HCT116 (cell line): ENCODE results near the gene FAM135A. TPM values are rescaled to one million over a fixed set of nuclear protein-coding genes. Genes with fewer than 3 reads are reported as not detected.
A peak's percentile ranks its signal among the peaks of the same experiment; 100 is the strongest.

Source experiments
- ATAC-seq: fragments of 200-7000 bp; cut with Tn5 transposase; 2 replicates; pipeline ENCODE4 v1.9.1; 2020; ENCODE audit warnings: mild to moderate bottlenecking, moderate library complexity
- BruUV-seq: library from RNA; stranded (reverse); fragments of 400-500 nt; replicated peaks from 2 replicates; lab custom pipeline; 2021; lab: Mats Ljungman, UMichigan
- CTCF ChIA-PET: fragments of 300-600 bp; sonication (Branson Sonifier 250); formaldehyde crosslinking; loops from one replicate; lab custom pipeline; 2021; ENCODE audit warnings: antibody characterized with exemption; lab: Charles Lee
- POLR2A ChIA-PET: fragments of 300-600, 350-600 bp; sonication (Branson Sonifier 250); formaldehyde crosslinking; loops from one replicate; lab custom pipeline; 2021; ENCODE audit warnings: antibody characterized with exemption; lab: Charles Lee
- RAD21 ChIA-PET, 2 experiments: fragments of 300-600 bp; sonication (Branson Sonifier 250); formaldehyde crosslinking; loops; one replicate each; lab custom pipeline; 2023; ENCODE audit warnings: low total read pairs in 2 of 2; ENCODE audit not compliant: uncharacterized antibody in 2 of 2, unreplicated experiment in 2 of 2, low non-redundant PET in 1 of 2; lab: Charles Lee
- DNase-seq: peaks from one replicate; pipeline ENCODE4 v3.0.0-alpha.2; 2010; ENCODE audit warnings: low read depth, low spot score
- H2AFZ ChIP-seq: fragments of 200-600 bp; shearing (Covaris generic), sonication (generic); 2 replicates; pipeline ENCODE4 v1.6.1; 2017; ENCODE audit warnings: low read depth, mixed run types, mixed read lengths, antibody characterized with exemption, low read length; ENCODE audit not compliant: poor library complexity, severe bottlenecking
- H3K27ac ChIP-seq: 2 replicates; pipeline ENCODE4 v1.5.1; 2012; ENCODE audit warnings: low read depth, low read length
- H3K27me3 ChIP-seq: fragments of 200-600 bp; sonication (generic); 2 replicates; pipeline ENCODE4 v1.6.1; 2016; ENCODE audit warnings: mixed run types, low read length, mixed read lengths; ENCODE audit not compliant: insufficient read depth
- H3K36me3 ChIP-seq, 2 experiments: fragments of 200-500 bp in 1 of 2; fragments of 200-600 bp in 1 of 2; sonication (Bioruptor generic) in 1 of 2; sonication (generic) in 1 of 2; 2 replicates each; pipeline versions ENCODE4 v1.5.1 to v1.6.1; 2014 to 2016; ENCODE audit warnings: low read length in 2 of 2, inconsistent platforms in 1 of 2, mixed read lengths in 1 of 2, mixed run types in 1 of 2; ENCODE audit not compliant: insufficient read depth in 2 of 2, control insufficient read depth in 1 of 2
- H3K4me1 ChIP-seq, 2 experiments: fragments of 200-600 bp in 1 of 2; sonication (generic) in 1 of 2; 2 replicates each; pipeline versions ENCODE4 v1.5.1 to v1.6.1; 2012 to 2017; ENCODE audit warnings: low read length in 2 of 2, inconsistent platforms in 1 of 2, mild to moderate bottlenecking in 1 of 2, mixed read lengths in 1 of 2, mixed run types in 1 of 2, moderate library complexity in 1 of 2; ENCODE audit not compliant: insufficient read depth in 2 of 2, control insufficient read depth in 1 of 2
- H3K4me2 ChIP-seq: fragments of 200-600 bp; sonication (generic); 2 replicates; pipeline ENCODE4 v1.6.1; 2017; ENCODE audit warnings: mixed run types, low read length, mixed read lengths
- H3K4me3 ChIP-seq, 2 experiments: fragments of 200-600 bp in 1 of 2; sonication (generic) in 1 of 2; replicated peaks in 1 of 2; 2 replicates each; pipeline ENCODE4 v1.5.1; 2011 to 2016; ENCODE audit warnings: low read length in 2 of 2, control low read depth in 1 of 2, low read depth in 1 of 2, mild to moderate bottlenecking in 1 of 2, mixed read lengths in 1 of 2, mixed run types in 1 of 2
- H3K79me2 ChIP-seq: fragments of 200-600 bp; sonication (generic); 2 replicates; pipeline ENCODE4 v1.6.1; 2017; ENCODE audit warnings: mild to moderate bottlenecking, mixed run types, low read length, moderate library complexity, mixed read lengths; ENCODE audit not compliant: insufficient read depth
- H3K9ac ChIP-seq: fragments of 200-600 bp; sonication (generic); 2 replicates; pipeline ENCODE4 v1.6.1; 2016; ENCODE audit warnings: low read length, mixed read lengths
- H3K9me2 ChIP-seq: fragments of 200-600 bp; sonication (generic), shearing (Covaris generic); 2 replicates; pipeline ENCODE4 v1.6.1; 2017; ENCODE audit warnings: mixed run types, mild to moderate bottlenecking, moderate library complexity; ENCODE audit not compliant: insufficient read depth
- H3K9me3 ChIP-seq, 2 experiments: fragments of 200-500 bp in 1 of 2; fragments of 200-600 bp in 1 of 2; sonication (Bioruptor generic) in 1 of 2; sonication (generic) in 1 of 2; 2 replicates each; pipeline ENCODE4 v1.6.1; 2014 to 2017; ENCODE audit warnings: low read length in 2 of 2, mixed read lengths in 2 of 2, inconsistent platforms in 1 of 2, low read depth in 1 of 2, mild to moderate bottlenecking in 1 of 2, mixed run types in 1 of 2, moderate library complexity in 1 of 2; ENCODE audit not compliant: control insufficient read depth in 1 of 2, insufficient read depth in 1 of 2
- H4K20me1 ChIP-seq: fragments of 200-600 bp; sonication (generic), shearing (Covaris generic); 2 replicates; pipeline ENCODE4 v1.6.1; 2017; ENCODE audit warnings: mixed run types, mild to moderate bottlenecking, moderate library complexity; ENCODE audit not compliant: insufficient read depth
- CBX3 ChIP-seq: IDR thresholded peaks from 2 replicates; pipeline ENCODE4 v1.6.1; 2012; ENCODE audit warnings: low read depth
- ELF1 ChIP-seq: IDR thresholded peaks from 2 replicates; pipeline ENCODE4 v1.6.1; 2012; ENCODE audit warnings: low read depth, borderline replicate concordance
- JUND ChIP-seq: IDR thresholded peaks from 2 replicates; pipeline ENCODE4 v1.6.1; 2012
- POLR2A ChIP-seq: IDR thresholded peaks from 2 replicates; pipeline ENCODE4 v1.7.0; 2011; ENCODE audit warnings: borderline replicate concordance; ENCODE audit not compliant: insufficient read depth, insufficient read length; ENCODE audit errors: extremely low read depth
- SP1 ChIP-seq: IDR thresholded peaks from 2 replicates; pipeline ENCODE4 v1.6.1; 2012; ENCODE audit warnings: low read depth
- TCF7L2 ChIP-seq: IDR thresholded peaks from 2 replicates; pipeline ENCODE4 v1.7.0; 2011; ENCODE audit warnings: borderline replicate concordance, inconsistent platforms; ENCODE audit not compliant: insufficient read depth, insufficient read length; ENCODE audit errors: extremely low read depth
- YY1 ChIP-seq: IDR thresholded peaks from 2 replicates; pipeline ENCODE4 v1.6.1; 2011; ENCODE audit warnings: low read length, low read depth, moderate library complexity, mild to moderate bottlenecking; ENCODE audit not compliant: insufficient replicate concordance; ENCODE audit errors: extremely low read depth
- ZFX ChIP-seq: fragments of 450-650 bp; IDR thresholded peaks from 2 replicates; pipeline ENCODE4 v1.6.1; 2017
- ZNF274 ChIP-seq: fragments of 200-500 bp; sonication (Bioruptor generic); IDR thresholded peaks from 2 replicates; pipeline ENCODE4 v1.6.1; 2014; ENCODE audit warnings: mild to moderate bottlenecking, low read depth, low read length, inconsistent platforms
- intact Hi-C: fragments of 100-400 bp; cut with micrococcal nuclease; formaldehyde crosslinking; loops from 2 replicates; pipeline ENCODE4 v1.10.0; 2022
- total RNA-seq: library from RNA; stranded (reverse); gene quantifications from one replicate; pipeline ENCODE4 v1.2.1, GENCODE V29; 2021; ENCODE audit not compliant: unreplicated experiment
- TF ChIP-seq, protein P1 (sequence below): IDR thresholded peaks from 2 replicates; pipeline ENCODE4 v1.6.1; 2012; ENCODE audit warnings: low read depth
- TF ChIP-seq, protein P2 (sequence below), 3 experiments: fragments of 200-600 bp in 1 of 3; sonication (generic) in 1 of 3; IDR thresholded peaks in 2 of 3; conservative IDR thresholded peaks in 1 of 3; 2 replicates each; pipeline ENCODE4 v1.5.1; 2012 to 2017; ENCODE audit warnings: low read depth in 2 of 3, low read length in 2 of 3, antibody characterized with exemption in 1 of 3, borderline replicate concordance in 1 of 3, control low read depth in 1 of 3, mild to moderate bottlenecking in 1 of 3, mixed read lengths in 1 of 3, mixed run types in 1 of 3, moderate library complexity in 1 of 3; ENCODE audit not compliant: insufficient read depth in 1 of 3
- TF ChIP-seq, protein P3 (sequence below): IDR thresholded peaks from 2 replicates; pipeline ENCODE4 v1.6.1; 2012

The FAM135A gene
- total RNA-seq, 1 experiment from 2014 or later: 20.8 TPM

DNA sequence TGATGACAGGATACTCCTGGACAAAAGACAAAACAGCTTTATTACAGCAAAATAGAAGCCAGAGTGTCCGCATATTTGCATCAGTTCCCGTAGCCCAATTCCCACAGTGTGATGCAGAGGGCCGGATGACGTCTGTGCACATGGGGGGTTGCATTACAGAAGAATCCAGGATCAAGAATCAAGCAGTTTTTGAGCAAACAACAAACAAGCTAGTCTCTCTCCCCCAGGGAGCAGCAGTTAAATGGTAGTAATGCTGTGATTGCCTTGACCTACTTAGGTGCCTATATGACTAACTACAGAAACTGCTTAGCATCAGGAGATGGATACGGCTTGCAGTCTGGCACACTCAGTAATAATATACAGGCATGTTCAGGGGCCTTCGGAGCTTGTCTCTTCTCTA is 150.2 kb downstream of the FAM135A start:
- H2AFZ ChIP-seq: no peak overlapping the region
- no peaks in the 10 kb centered on the region for H3K9me2 ChIP-seq
- H3K27me3 ChIP-seq: no peaks in the 10 kb centered on the region
- H3K27ac ChIP-seq: no peak overlapping the region
- no peak overlapping the region for H3K4me2 ChIP-seq
- peaks cover 0 to 13% of the 10 kb centered on the region in 2 experiments; a peak in 2 of 4 replicates for H3K4me1 ChIP-seq
- no peaks in the 10 kb centered on the region for H3K9me3 ChIP-seq
- ChIA-PET RAD21 (no interaction called here), POLR2A (no interaction called here), CTCF (no interaction called here)
- no TSS peak for BruUV-seq
- TF ChIP-seq, protein P1, sequence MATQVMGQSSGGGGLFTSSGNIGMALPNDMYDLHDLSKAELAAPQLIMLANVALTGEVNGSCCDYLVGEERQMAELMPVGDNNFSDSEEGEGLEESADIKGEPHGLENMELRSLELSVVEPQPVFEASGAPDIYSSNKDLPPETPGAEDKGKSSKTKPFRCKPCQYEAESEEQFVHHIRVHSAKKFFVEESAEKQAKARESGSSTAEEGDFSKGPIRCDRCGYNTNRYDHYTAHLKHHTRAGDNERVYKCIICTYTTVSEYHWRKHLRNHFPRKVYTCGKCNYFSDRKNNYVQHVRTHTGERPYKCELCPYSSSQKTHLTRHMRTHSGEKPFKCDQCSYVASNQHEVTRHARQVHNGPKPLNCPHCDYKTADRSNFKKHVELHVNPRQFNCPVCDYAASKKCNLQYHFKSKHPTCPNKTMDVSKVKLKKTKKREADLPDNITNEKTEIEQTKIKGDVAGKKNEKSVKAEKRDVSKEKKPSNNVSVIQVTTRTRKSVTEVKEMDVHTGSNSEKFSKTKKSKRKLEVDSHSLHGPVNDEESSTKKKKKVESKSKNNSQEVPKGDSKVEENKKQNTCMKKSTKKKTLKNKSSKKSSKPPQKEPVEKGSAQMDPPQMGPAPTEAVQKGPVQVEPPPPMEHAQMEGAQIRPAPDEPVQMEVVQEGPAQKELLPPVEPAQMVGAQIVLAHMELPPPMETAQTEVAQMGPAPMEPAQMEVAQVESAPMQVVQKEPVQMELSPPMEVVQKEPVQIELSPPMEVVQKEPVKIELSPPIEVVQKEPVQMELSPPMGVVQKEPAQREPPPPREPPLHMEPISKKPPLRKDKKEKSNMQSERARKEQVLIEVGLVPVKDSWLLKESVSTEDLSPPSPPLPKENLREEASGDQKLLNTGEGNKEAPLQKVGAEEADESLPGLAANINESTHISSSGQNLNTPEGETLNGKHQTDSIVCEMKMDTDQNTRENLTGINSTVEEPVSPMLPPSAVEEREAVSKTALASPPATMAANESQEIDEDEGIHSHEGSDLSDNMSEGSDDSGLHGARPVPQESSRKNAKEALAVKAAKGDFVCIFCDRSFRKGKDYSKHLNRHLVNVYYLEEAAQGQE: no peak
- no peak for ATAC-seq
- no peak overlapping the region for H3K4me3 ChIP-seq
- intact Hi-C loops: no loop called here
- 0 out of 4 replicates have a peak, but pooled peaks cover 0 to 5% of the 10 kb centered on the region in 2 experiments for H3K36me3 ChIP-seq
- H3K9ac ChIP-seq: no peak overlapping the region
- no peak for DNase-seq
- H4K20me1 ChIP-seq: no peaks in the 10 kb centered on the region
- H3K79me2 ChIP-seq: peaks cover 9% of the 10 kb centered on the region

DNA sequence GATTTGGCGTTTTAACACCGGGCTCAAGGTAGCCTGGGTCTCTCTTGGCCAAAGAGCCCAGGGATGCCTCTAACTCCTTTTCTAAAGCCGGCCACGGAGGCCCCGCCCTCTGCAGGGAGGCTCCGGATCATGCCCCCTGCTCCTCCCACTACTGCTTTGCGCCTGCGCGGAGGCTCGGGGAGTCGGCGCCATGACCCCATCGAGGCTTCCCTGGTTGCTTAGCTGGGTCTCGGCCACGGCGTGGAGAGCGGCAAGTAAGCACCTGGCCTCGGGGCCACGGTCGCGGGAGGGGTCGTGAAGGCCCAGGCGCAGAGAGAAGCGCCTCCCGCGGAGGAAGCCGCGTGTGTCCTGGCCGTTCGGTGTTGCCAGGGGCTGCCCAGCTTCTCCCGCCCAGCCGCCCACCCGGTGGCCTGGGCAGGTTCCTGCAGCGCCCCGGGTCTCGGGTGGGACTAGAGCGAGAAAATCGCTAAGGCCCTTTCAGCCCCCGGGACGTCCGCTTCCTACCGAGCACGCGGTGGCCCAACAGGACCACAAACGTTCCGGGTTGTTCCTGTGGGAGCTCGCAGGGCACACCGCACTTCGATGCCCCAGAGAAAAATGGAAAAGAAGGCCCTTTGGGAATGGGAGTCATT is 153.6 kb downstream of the FAM135A start, which contains the start of gene SDHAF4:
SDHAF4 (plus strand) TSS at position 180 of the 632 bp plus-strand sequence; CDS start at position 191, 11 bp downstream.
- RAD21 ChIA-PET: no interaction called here
- ATAC-seq: peak; percentile 98
- POLR2A ChIA-PET: no interaction called here
- Histone ChIP-seq H2AFZ (peak within 1 kb of the TSS; percentile 94), H3K4me1 (peaks cover 0 to 13% of the 10 kb centered on the region in 2 experiments; a peak in 2 of 4 replicates), H3K9me3 (no peaks in the 10 kb centered on the region), H3K4me3 (peak within 1 kb of the TSS; percentile 85 to 87), H3K9me2 (no peaks in the 10 kb centered on the region), H4K20me1 (no peaks in the 10 kb centered on the region), H3K4me2 (peak within 1 kb of the TSS; percentile 87), H3K79me2 (peaks cover 17% of the 10 kb centered on the region), H3K27me3 (no peaks in the 10 kb centered on the region), H3K9ac (peak within 1 kb of the TSS; percentile 93), H3K36me3 (0 out of 4 replicates have a peak, but pooled peaks cover 0 to 4% of the 10 kb centered on the region in 2 experiments), H3K27ac (peak within 1 kb of the TSS; percentile 61)
- peak; percentile 63 for DNase-seq
- intact Hi-C loops: loop anchor here (5.0 kb wide), 1 partner anchor 100 kb away; the partner anchor contains the start of gene SMAP1
- TSS peak; percentile 56 for BruUV-seq
- CTCF ChIA-PET: interaction anchor here (0.7 to 1.2 kb wide), 3 partner anchors 18 to 111 kb away, joined by 3 read pairs; no protein-coding TSS in a partner anchor
- TF ChIP-seq ZNF274: no peak
- TF ChIP-seq, protein P2, sequence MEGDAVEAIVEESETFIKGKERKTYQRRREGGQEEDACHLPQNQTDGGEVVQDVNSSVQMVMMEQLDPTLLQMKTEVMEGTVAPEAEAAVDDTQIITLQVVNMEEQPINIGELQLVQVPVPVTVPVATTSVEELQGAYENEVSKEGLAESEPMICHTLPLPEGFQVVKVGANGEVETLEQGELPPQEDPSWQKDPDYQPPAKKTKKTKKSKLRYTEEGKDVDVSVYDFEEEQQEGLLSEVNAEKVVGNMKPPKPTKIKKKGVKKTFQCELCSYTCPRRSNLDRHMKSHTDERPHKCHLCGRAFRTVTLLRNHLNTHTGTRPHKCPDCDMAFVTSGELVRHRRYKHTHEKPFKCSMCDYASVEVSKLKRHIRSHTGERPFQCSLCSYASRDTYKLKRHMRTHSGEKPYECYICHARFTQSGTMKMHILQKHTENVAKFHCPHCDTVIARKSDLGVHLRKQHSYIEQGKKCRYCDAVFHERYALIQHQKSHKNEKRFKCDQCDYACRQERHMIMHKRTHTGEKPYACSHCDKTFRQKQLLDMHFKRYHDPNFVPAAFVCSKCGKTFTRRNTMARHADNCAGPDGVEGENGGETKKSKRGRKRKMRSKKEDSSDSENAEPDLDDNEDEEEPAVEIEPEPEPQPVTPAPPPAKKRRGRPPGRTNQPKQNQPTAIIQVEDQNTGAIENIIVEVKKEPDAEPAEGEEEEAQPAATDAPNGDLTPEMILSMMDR (IDR thresholded peaks at IDR 0.05 in 2 of 3, conservative IDR thresholded peaks at IDR 0.05 in 1 of 3; ENCODE audit: borderline replicate concordance in 1 of 3, insufficient read depth in 1 of 3, low read depth in 2 of 3, low read length in 2 of 3): no peak
- no peak for TF ChIP-seq ELF1
- TF ChIP-seq JUND: no peak
- TF ChIP-seq, protein P3, sequence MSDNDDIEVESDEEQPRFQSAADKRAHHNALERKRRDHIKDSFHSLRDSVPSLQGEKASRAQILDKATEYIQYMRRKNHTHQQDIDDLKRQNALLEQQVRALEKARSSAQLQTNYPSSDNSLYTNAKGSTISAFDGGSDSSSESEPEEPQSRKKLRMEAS: no peak; the same call in 1 of the 2 replicates
- no peak for TF ChIP-seq CBX3
- TF ChIP-seq ZFX: peak; percentile 76
- peak; percentile 93 for TF ChIP-seq POLR2A
- TF ChIP-seq YY1: peak; percentile 87
- TF ChIP-seq SP1: no peak
- no peak for TF ChIP-seq TCF7L2
